HG03280 (cell line): ENCODE results near the gene TREH.
"Not testable (repeated sequence)": the region's sequence is repeated elsewhere in the genome, so short reads cannot be mapped to it uniquely, and the experiment has no call there.

Experiments used
- ATAC-seq: cut with Tn5 transposase; IDR thresholded peaks from one replicate; pipeline ENCODE4 v1.9.1; 2021; ENCODE audit warnings: mild to moderate bottlenecking, moderate library complexity; ENCODE audit not compliant: unreplicated experiment

Gene TREH

GRCh38 chr11:118679483-118679882 is at the start of gene TREH:
Gene TREH, minus strand, starts transcription at chr11:118679650. Its CDS starts 23 bp downstream, at chr11:118679627.
- no peak for ATAC-seq

GRCh38 chr11:118728112-118728511 is 48.7 kb upstream of the TREH start:
- ATAC-seq: not testable (repeated sequence)

- not testable (repeated sequence) for ATAC-seq
Observed at GRCh38 chr11:118727721-118728066, 48.2 kb upstream of the TREH start.

- ATAC-seq: not testable (repeated sequence)
Observed at GRCh38 chr11:118727001-118727720, 47.7 kb upstream of the TREH start.

GRCh38 chr11:118721478-118722015 is 42.1 kb upstream of the TREH start:
- not testable (repeated sequence) for ATAC-seq

- not testable (repeated sequence) for ATAC-seq
Observed at GRCh38 chr11:118720740-118721139, 41.3 kb upstream of the TREH start.

- not testable (repeated sequence) for ATAC-seq
Observed at GRCh38 chr11:118720078-118720477, 40.6 kb upstream of the TREH start.

GRCh38 chr11:118718562-118718961 is 39.1 kb upstream of the TREH start:
- not testable (repeated sequence) for ATAC-seq

- ATAC-seq: not testable (repeated sequence)
Observed at GRCh38 chr11:118717733-118718132, 38.3 kb upstream of the TREH start.

- ATAC-seq: not testable (repeated sequence)
Observed at GRCh38 chr11:118717221-118717620, 37.8 kb upstream of the TREH start.

- no peak for ATAC-seq
Observed at GRCh38 chr11:118715837-118716260, 36.4 kb upstream of the TREH start.

GRCh38 chr11:118715245-118715831 is 35.9 kb upstream of the TREH start:
- ATAC-seq: no peak

GRCh38 chr11:118714816-118715215 is 35.4 kb upstream of the TREH start:
- ATAC-seq: no peak

- not testable (repeated sequence) for ATAC-seq
Observed at GRCh38 chr11:118714416-118714815, 35.0 kb upstream of the TREH start.

GRCh38 chr11:118708296-118708695 is 28.8 kb upstream of the TREH start:
- no peak for ATAC-seq

- ATAC-seq: no peak
Observed at GRCh38 chr11:118706546-118706825, 27.0 kb upstream of the TREH start.

GRCh38 chr11:118705791-118706545 is 26.5 kb upstream of the TREH start:
- ATAC-seq: no peak

- no peak for ATAC-seq
Observed at GRCh38 chr11:118705111-118705741, 25.8 kb upstream of the TREH start.

- no peak for ATAC-seq
Observed at GRCh38 chr11:118703563-118704106, 24.2 kb upstream of the TREH start.

GRCh38 chr11:118699506-118700220 is 20.2 kb upstream of the TREH start:
- ATAC-seq: no peak
